ENCODE data around the gene MYCBPAP. TPM values are rescaled to one million over a fixed set of nuclear protein-coding genes. Genes with fewer than 3 reads are reported as not detected.

Gene MYCBPAP
- total and polyA plus RNA-seq, 2 donors (not counting 3 experiments of a cell fraction or from before 2014, with no cell fraction given) = 0.40 to 0.66 TPM

GRCh38 chr17:50521514-50521913 lies 13.3 kb downstream of the MYCBPAP start:
- Histone ChIP-seq H3K9ac (replicated peaks; ENCODE audit: extremely low read depth, insufficient read depth, low read length) (no peak overlapping the region), H3K79me2 (ENCODE audit: control insufficient read depth, insufficient read depth, low read length) (no peaks in the 10 kb centered on the region), H3K36me3 (ENCODE audit: control insufficient read depth in 2 of 2, extremely low read depth in 1 of 2, insufficient read depth in 2 of 2, low read length in 2 of 2) (no peaks in the 10 kb centered on the region), H3K4me1 (ENCODE audit: control insufficient read depth, extremely low read depth, insufficient read depth, low read length) (peaks cover 9% of the 10 kb centered on the region), H3K4me2 (ENCODE audit: insufficient read depth, low read length) (no peak overlapping the region), H3K9me1 (replicated peaks; ENCODE audit: control insufficient read depth, extremely low read depth, insufficient read depth, low read length) (no peaks in the 10 kb centered on the region), H4K20me1 (replicated peaks; ENCODE audit: control insufficient read depth, extremely low read depth, insufficient read depth, low read length) (no peaks in the 10 kb centered on the region), H3K27me3 (ENCODE audit: control insufficient read depth in 2 of 2, insufficient read depth in 2 of 2, low read length in 2 of 2) (no peaks in the 10 kb centered on the region), H3K9me3 (replicated peaks; ENCODE audit: control insufficient read depth, insufficient read depth, low read length) (no peaks in the 10 kb centered on the region), H3K4me3 (replicated peaks in 1 of 3; ENCODE audit: insufficient read depth in 1 of 3, low read depth in 1 of 3, low read length in 3 of 3) (no peak overlapping the region), H3K27ac (ENCODE audit: insufficient read depth, low read depth, low read length) (no peak overlapping the region), H2AFZ (ENCODE audit: low read depth, low read length) (no peak overlapping the region)
- intact Hi-C loops (cut with micrococcal nuclease) = no loop called here
- no TSS peak for BruUV-seq (replicated peaks)
- ChIA-PET CTCF (interaction anchor here (0.9 kb wide), 1 partner anchor 10 kb away, joined by 4 read pairs; no protein-coding TSS in a partner anchor), POLR2A (no interaction called here)
- FAIRE-seq (no peak), DNase-seq (ENCODE audit: low read depth, low spot score) (no peak)
- TF ChIP-seq CTCF (IDR thresholded peaks at IDR 0.05; ENCODE audit: extremely low read depth in 1 of 2, insufficient read depth in 1 of 2, low read depth in 1 of 2, low read length in 2 of 2) = no peak
- no peak for TF ChIP-seq FOS (IDR thresholded peaks at IDR 0.05; ENCODE audit: borderline replicate concordance, insufficient read depth, low read length)
- TF ChIP-seq MYC (IDR thresholded peaks at IDR 0.05; ENCODE audit: low read depth, low read length) = no peak
- no peak for TF ChIP-seq MAX (IDR thresholded peaks at IDR 0.05; ENCODE audit: insufficient read depth, insufficient read length)
- no peak for TF ChIP-seq EZH2 (IDR thresholded peaks at IDR 0.05; ENCODE audit: borderline replicate concordance, low read depth, low read length, severe bottlenecking)
- no peak for TF ChIP-seq POLR2A (IDR thresholded peaks at IDR 0.05; ENCODE audit: low read depth, low read length)
- no peak for TF ChIP-seq GATA2 (IDR thresholded peaks at IDR 0.05; ENCODE audit: insufficient read depth, insufficient read length, low read depth, low read length)
- dilution Hi-C loops (cut with MboI; ENCODE audit: extremely low pct_ligation_motif_present, low sequenced_read_pairs) = no loop called here

All from endothelial cell of umbilical vein (primary cell).